Activated naive CD4-positive, alpha-beta T cell treated with anti-CD3 and anti-CD28 coated beads, Interleukin-2, amount 50 U/mL, for 24 hours (primary cell): ENCODE results near the gene PRXL2A.
A peak's percentile ranks its signal among the peaks of the same experiment; 100 is the strongest.
"Not testable (repeated sequence)": the region's sequence is repeated elsewhere in the genome, so short reads cannot be mapped to it uniquely, and the experiment has no call there.

Experiments used
- H3K27ac Mint-ChIP-seq: one replicate; pipeline ENCODE4 v1.8.0; 2021; ENCODE audit warnings: mild to moderate bottlenecking, mixed read lengths
- H3K27me3 Mint-ChIP-seq: one replicate; pipeline ENCODE4 v1.8.0; 2021; ENCODE audit warnings: mixed read lengths
- H3K36me3 Mint-ChIP-seq: one replicate; pipeline ENCODE4 v1.8.0; 2021; ENCODE audit warnings: mixed read lengths
- H3K4me1 Mint-ChIP-seq: one replicate; pipeline ENCODE4 v1.8.0; 2021; ENCODE audit warnings: mixed read lengths
- H3K4me3 Mint-ChIP-seq: one replicate; pipeline ENCODE4 v1.8.0; 2021; ENCODE audit warnings: mild to moderate bottlenecking, mixed read lengths
- H3K9me3 Mint-ChIP-seq: one replicate; pipeline ENCODE4 v1.8.0; 2021; ENCODE audit warnings: mixed read lengths

PRXL2A gene, protein sequence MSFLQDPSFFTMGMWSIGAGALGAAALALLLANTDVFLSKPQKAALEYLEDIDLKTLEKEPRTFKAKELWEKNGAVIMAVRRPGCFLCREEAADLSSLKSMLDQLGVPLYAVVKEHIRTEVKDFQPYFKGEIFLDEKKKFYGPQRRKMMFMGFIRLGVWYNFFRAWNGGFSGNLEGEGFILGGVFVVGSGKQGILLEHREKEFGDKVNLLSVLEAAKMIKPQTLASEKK

GRCh38 chr10:80408242-80409101, at the start of gene PRXL2A:
PRXL2A (plus strand) TSS chr10:80408551; CDS start chr10:80420468, 11,917 bp downstream.
- H3K4me1 Mint-ChIP-seq: peaks cover 41% of the 10 kb centered on the region
- peak within 1 kb of the TSS; percentile 91 for H3K4me3 Mint-ChIP-seq
- no peaks in the 10 kb centered on the region for H3K36me3 Mint-ChIP-seq
- H3K9me3 Mint-ChIP-seq: no peaks in the 10 kb centered on the region
- H3K27me3 Mint-ChIP-seq: no peaks in the 10 kb centered on the region
- peak within 1 kb of the TSS; percentile 92 for H3K27ac Mint-ChIP-seq

- not testable (repeated sequence) for H3K9me3 Mint-ChIP-seq, H3K27ac Mint-ChIP-seq, H3K36me3 Mint-ChIP-seq, H3K4me3 Mint-ChIP-seq, H3K4me1 Mint-ChIP-seq
- H3K27me3 Mint-ChIP-seq: peaks cover 12% of the 10 kb centered on the region
Observed at GRCh38 chr10:80358925-80359324, 49.4 kb upstream of the PRXL2A start.

- Mint-ChIP-seq H3K27ac (no peak overlapping the region), H3K27me3 (peaks cover 12% of the 10 kb centered on the region), H3K36me3 (no peaks in the 10 kb centered on the region), H3K4me1 (peaks cover 5% of the 10 kb centered on the region), H3K9me3 (no peaks in the 10 kb centered on the region), H3K4me3 (no peak overlapping the region)
Observed at GRCh38 chr10:80359644-80360043, 48.7 kb upstream of the PRXL2A start.

DNA sequence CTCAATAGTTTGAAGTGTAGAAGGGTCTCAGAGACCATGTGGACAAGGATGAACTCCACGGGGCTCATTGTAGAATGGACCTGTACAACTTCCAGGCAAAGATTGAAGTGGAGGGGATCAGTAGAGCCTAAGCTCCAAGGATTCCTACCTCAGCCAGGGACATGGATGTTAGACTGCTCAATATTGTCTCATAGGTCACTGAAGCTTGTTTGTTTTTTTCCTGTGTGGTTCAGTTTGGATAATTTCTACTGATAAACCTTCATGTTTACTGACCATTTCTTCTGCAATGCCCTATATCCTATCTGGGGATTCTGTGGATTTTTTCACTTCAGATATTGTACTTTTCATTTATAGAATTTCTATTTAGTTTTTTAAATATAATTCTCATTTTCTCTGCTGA, 42.8 kb upstream of the PRXL2A start:
- Mint-ChIP-seq H3K9me3 (peaks cover 6% of the 10 kb centered on the region), H3K36me3 (peaks cover 2% of the 10 kb centered on the region), H3K27ac (no peak overlapping the region), H3K4me3 (no peak overlapping the region), H3K4me1 (no peaks in the 10 kb centered on the region), H3K27me3 (peaks cover 5% of the 10 kb centered on the region)

DNA sequence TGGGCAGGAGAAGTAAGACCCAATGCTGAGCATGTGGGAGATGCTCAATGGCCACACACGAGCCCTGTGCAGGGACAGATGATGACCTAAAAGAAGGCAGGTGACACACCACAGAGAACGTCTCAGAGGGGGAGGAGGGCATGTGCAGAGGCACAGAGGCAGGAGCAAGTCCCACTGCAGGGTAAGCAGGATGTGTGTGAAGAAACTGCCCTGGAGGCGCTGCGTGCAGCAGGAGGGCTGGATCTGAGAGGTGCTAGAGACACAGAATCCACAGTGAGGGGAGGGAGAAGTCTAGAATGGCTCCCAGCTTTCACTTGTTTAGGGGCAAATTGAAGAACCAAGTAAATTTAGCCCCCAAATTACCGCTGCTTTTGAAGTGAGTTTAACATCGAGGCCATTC, 36.9 kb upstream of the PRXL2A start:
- H3K27me3 Mint-ChIP-seq: peaks cover 4% of the 10 kb centered on the region
- peaks cover 6% of the 10 kb centered on the region for H3K9me3 Mint-ChIP-seq
- no peak overlapping the region for H3K27ac Mint-ChIP-seq
- peaks cover 2% of the 10 kb centered on the region for H3K36me3 Mint-ChIP-seq
- H3K4me3 Mint-ChIP-seq: no peak overlapping the region
- H3K4me1 Mint-ChIP-seq: no peaks in the 10 kb centered on the region

DNA sequence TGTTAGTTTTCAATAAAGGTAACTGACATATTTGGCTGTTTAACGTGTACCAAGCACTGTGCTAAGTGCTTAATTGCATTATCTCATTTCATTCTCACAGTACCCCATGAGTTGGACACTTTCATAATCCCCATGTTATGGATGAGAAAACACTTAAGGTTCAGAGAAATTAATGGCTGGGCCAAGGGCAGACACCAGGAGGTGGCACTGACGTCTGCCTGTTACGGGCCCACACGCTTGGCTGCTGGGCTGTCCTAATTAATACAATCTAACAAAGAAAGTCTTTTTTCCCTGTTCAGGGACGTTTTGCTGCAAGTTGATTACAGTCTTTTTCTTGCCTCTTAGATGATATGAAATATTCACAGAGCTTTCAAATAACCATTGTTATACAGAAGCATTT, 35.7 kb upstream of the PRXL2A start:
- Mint-ChIP-seq H3K9me3 (peaks cover 5% of the 10 kb centered on the region), H3K36me3 (peaks cover 2% of the 10 kb centered on the region), H3K4me3 (no peak overlapping the region), H3K4me1 (no peaks in the 10 kb centered on the region), H3K27ac (no peak overlapping the region), H3K27me3 (peaks cover 3% of the 10 kb centered on the region)

- H3K9me3 Mint-ChIP-seq: no peaks in the 10 kb centered on the region
- H3K4me1 Mint-ChIP-seq: peaks cover 6% of the 10 kb centered on the region
- no peaks in the 10 kb centered on the region for H3K27me3 Mint-ChIP-seq
- no peaks in the 10 kb centered on the region for H3K36me3 Mint-ChIP-seq
- H3K27ac Mint-ChIP-seq: no peak overlapping the region
- no peak overlapping the region for H3K4me3 Mint-ChIP-seq
Observed at GRCh38 chr10:80373502-80373901, 34.8 kb upstream of the PRXL2A start.

DNA sequence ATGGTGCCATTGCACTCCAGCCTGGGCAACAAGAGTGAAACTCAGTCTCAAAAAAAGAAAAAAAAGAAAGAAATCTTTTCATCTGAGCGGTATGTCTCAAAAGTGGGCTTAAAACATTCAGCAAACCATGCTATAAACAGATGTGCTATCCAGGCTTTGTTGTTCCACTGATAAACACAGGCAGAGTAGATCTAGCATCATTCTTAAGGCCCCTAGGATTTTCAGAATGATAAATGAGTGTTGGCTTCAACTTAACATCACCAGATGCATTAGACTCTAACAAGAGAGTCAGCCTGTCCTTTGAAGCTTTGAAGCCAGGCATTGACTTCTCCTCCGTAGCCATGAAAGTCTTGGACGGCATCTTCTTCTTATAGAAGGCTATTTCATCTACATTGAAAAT, 28.6 kb upstream of the PRXL2A start:
- Mint-ChIP-seq H3K4me1 (peaks cover 22% of the 10 kb centered on the region), H3K27me3 (no peaks in the 10 kb centered on the region), H3K4me3 (no peak overlapping the region), H3K36me3 (no peaks in the 10 kb centered on the region), H3K9me3 (no peaks in the 10 kb centered on the region), H3K27ac (no peak overlapping the region)

GRCh38 chr10:80380185-80380584, 28.2 kb upstream of the PRXL2A start:
- H3K4me1 Mint-ChIP-seq: peaks cover 22% of the 10 kb centered on the region
- H3K27me3 Mint-ChIP-seq: no peaks in the 10 kb centered on the region
- H3K4me3 Mint-ChIP-seq: no peak overlapping the region
- H3K27ac Mint-ChIP-seq: no peak overlapping the region
- H3K9me3 Mint-ChIP-seq: no peaks in the 10 kb centered on the region
- no peaks in the 10 kb centered on the region for H3K36me3 Mint-ChIP-seq

DNA sequence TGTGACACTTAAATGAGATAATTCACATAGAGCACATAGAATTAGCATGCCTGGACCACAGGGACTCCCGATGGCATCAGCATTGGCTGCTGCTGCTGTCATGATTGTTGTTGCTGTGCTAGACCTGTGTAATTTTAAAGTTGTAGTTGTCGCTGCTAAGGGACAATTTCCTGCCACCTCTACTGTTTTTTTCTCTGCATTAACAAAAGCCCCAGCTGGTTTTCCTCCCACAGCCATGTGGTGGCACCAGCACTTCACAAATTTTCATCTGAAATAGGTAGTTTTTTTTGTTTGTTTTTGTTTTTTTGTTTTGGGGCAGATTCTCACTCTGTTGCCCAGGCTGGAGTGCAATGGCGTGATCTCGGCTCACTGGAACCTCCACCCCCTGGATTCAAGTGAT, 25.4 kb upstream of the PRXL2A start:
- no peaks in the 10 kb centered on the region for H3K9me3 Mint-ChIP-seq
- peak overlapping the region; percentile 56 for H3K27ac Mint-ChIP-seq
- peak overlapping the region; percentile 50 for H3K4me3 Mint-ChIP-seq
- H3K4me1 Mint-ChIP-seq: peaks cover 21% of the 10 kb centered on the region
- no peaks in the 10 kb centered on the region for H3K36me3 Mint-ChIP-seq
- no peaks in the 10 kb centered on the region for H3K27me3 Mint-ChIP-seq

DNA sequence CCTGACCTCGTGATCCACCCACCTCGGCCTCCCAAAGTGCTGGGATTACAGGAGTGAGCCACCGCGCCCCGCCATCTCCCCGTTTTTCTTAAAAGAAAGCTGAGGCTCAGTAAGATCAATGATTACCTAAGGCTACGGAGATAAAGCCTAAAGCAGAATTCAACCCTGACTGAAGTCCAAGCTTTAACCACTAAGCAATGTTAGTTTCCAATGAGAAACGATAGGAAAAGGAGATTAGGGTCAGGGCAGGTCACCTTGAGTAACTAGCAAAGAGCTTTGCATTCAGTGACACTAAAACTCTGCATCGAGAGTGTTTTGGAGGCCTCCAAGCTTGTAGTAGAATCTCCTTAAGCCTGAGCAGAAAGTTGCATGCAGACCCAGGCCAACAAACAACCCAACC, 17.6 kb upstream of the PRXL2A start:
- Mint-ChIP-seq H3K36me3 (no peaks in the 10 kb centered on the region), H3K27ac (no peak overlapping the region), H3K4me3 (no peak overlapping the region), H3K27me3 (no peaks in the 10 kb centered on the region), H3K9me3 (no peaks in the 10 kb centered on the region), H3K4me1 (no peaks in the 10 kb centered on the region)

DNA sequence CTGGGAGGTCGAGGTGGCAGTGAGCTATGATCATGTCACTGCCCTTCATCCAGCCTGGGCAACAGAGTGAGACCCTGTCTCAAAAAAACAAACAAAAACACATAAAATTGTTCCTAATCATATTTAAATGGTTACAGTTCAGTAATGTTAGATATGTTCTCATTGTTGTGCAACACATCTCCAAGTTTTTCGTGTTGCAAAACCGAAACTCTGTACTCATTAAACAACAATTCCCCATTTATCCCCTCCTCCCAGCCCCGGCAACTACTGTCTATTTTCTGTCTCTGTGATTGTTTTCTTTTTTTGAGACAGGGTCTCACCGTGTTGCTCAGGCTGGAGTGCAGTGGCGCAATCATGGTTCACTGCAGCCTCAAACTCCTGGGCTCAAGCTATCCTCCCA, 16.1 kb upstream of the PRXL2A start:
- no peaks in the 10 kb centered on the region for H3K9me3 Mint-ChIP-seq
- H3K4me3 Mint-ChIP-seq: no peak overlapping the region
- no peaks in the 10 kb centered on the region for H3K36me3 Mint-ChIP-seq
- H3K4me1 Mint-ChIP-seq: no peaks in the 10 kb centered on the region
- no peak overlapping the region for H3K27ac Mint-ChIP-seq
- no peaks in the 10 kb centered on the region for H3K27me3 Mint-ChIP-seq

DNA sequence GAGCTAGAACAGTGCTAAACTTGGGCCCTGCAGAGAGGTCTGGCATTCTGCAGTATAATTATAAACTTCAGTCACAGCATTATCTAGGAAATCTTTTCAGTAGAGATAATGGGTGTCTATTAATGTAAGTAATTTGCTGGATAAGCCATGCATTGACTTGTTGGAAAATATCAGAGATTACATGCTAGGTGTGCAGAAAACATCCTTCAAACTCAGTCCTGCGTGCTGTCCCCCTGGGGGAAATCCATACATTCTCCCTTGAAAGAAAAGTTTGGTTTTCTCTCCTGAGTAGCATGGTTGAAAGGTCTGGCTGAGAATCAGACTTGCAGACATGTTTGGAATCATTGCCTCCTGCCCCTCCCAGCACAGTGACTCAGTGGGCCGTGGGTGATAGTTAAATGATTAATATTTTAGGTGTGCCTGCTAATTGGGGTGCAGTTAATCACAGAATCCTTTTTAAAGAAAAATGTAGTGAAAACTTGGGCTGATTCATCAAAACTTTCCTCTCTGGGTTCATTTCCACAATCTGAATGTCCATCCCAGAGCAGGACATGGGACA, 13.9 kb upstream of the PRXL2A start:
- Mint-ChIP-seq H3K4me3 (no peak overlapping the region), H3K9me3 (no peaks in the 10 kb centered on the region), H3K36me3 (no peaks in the 10 kb centered on the region), H3K27me3 (no peaks in the 10 kb centered on the region), H3K4me1 (no peaks in the 10 kb centered on the region), H3K27ac (no peak overlapping the region)

DNA sequence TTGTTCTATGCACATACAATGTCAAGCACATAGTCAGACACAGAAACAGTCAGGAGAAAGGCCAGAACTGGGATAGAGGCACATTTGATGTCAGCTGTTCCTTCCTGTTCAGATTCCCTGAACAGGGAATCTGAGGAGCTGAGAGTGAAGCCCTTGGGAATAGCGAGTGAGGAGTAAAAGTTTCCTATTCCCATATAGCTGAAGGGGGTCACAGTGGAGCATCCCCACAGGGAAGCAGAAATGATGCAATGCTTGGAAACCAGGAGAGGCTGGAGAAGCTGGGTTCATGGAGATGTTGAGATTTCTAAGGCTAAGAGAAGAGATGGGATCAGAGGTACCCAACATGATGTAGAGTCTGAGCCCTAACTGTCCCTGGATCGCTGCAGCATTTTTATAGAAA, 11.3 kb upstream of the PRXL2A start:
- Mint-ChIP-seq H3K4me3 (no peak overlapping the region), H3K36me3 (no peaks in the 10 kb centered on the region), H3K4me1 (no peaks in the 10 kb centered on the region), H3K27me3 (no peaks in the 10 kb centered on the region), H3K9me3 (no peaks in the 10 kb centered on the region), H3K27ac (no peak overlapping the region)

GRCh38 chr10:80400136-80400804, 8.1 kb upstream of the PRXL2A start:
- no peaks in the 10 kb centered on the region for H3K9me3 Mint-ChIP-seq
- H3K27me3 Mint-ChIP-seq: no peaks in the 10 kb centered on the region
- H3K4me3 Mint-ChIP-seq: no peak overlapping the region
- no peaks in the 10 kb centered on the region for H3K36me3 Mint-ChIP-seq
- no peaks in the 10 kb centered on the region for H3K4me1 Mint-ChIP-seq
- H3K27ac Mint-ChIP-seq: no peak overlapping the region

- Mint-ChIP-seq H3K36me3 (no peaks in the 10 kb centered on the region), H3K4me1 (peaks cover 16% of the 10 kb centered on the region), H3K27ac (no peak overlapping the region), H3K4me3 (no peak overlapping the region), H3K9me3 (no peaks in the 10 kb centered on the region), H3K27me3 (no peaks in the 10 kb centered on the region)
Observed at GRCh38 chr10:80405035-80405434, 3.3 kb upstream of the PRXL2A start.
